Astrocyte (in vitro differentiated cells and primary cell): ENCODE measurements around the gene BTF3. TPM values are rescaled to one million over a fixed set of nuclear protein-coding genes. Genes with fewer than 3 reads are reported as not detected.
"Not testable (repeated sequence)": the region's sequence is repeated elsewhere in the genome, so short reads cannot be mapped to it uniquely, and the experiment has no call there.

Experiments used
- DNase-seq: peaks from one replicate; pipeline ENCODE4 v3.0.0-alpha.2; 2010; ENCODE audit warnings: low read depth
- FAIRE-seq: peaks from 2 replicates; lab custom pipeline; 2011; peaks lifted over from hg19 to GRCh38; lab: Jason Lieb, UNC
- H2AFZ ChIP-seq: 2 replicates; pipeline ENCODE4 v1.6.0; 2012; ENCODE audit warnings: low read depth, low read length, inconsistent platforms
- H3K27ac ChIP-seq: 2 replicates; pipeline ENCODE4 v1.5.1; 2011; ENCODE audit warnings: low read depth, low read length, inconsistent platforms
- H3K27me3 ChIP-seq: 2 replicates; pipeline ENCODE4 v1.6.0; 2011; ENCODE audit warnings: low read length, inconsistent platforms; ENCODE audit not compliant: insufficient read depth
- H3K36me3 ChIP-seq: 2 replicates; pipeline ENCODE4 v1.5.1; 2011; ENCODE audit warnings: low read length, inconsistent platforms; ENCODE audit not compliant: insufficient read depth
- H3K4me1 ChIP-seq: 2 replicates; pipeline ENCODE4 v1.5.1; 2011; ENCODE audit warnings: low read length, inconsistent platforms; ENCODE audit not compliant: insufficient read depth
- H3K4me2 ChIP-seq: 2 replicates; pipeline ENCODE4 v1.6.0; 2012; ENCODE audit warnings: low read length, inconsistent platforms
- H3K4me3 ChIP-seq: 2 replicates; pipeline ENCODE4 v1.5.1; 2011; ENCODE audit warnings: low read depth, mild to moderate bottlenecking, low read length, inconsistent platforms; ENCODE audit not compliant: insufficient read depth
- H3K79me2 ChIP-seq: 2 replicates; pipeline ENCODE4 v1.6.0; 2012; ENCODE audit warnings: mild to moderate bottlenecking, low read length, inconsistent platforms; ENCODE audit not compliant: insufficient read depth
- H3K9ac ChIP-seq: 2 replicates; pipeline ENCODE4 v1.6.0; 2012; ENCODE audit warnings: mild to moderate bottlenecking, low read length, inconsistent platforms
- H3K9me3 ChIP-seq: 2 replicates; pipeline ENCODE4 v1.5.1; 2012; ENCODE audit warnings: low read depth, mild to moderate bottlenecking, low read length, inconsistent platforms; ENCODE audit not compliant: insufficient read depth
- H4K20me1 ChIP-seq: 2 replicates; pipeline ENCODE4 v1.6.0; 2012; ENCODE audit warnings: low read length, inconsistent platforms; ENCODE audit not compliant: insufficient read depth
- H3K27ac Mint-ChIP-seq: one replicate; pipeline ENCODE4 v1.8.0; 2021; ENCODE audit warnings: mild to moderate bottlenecking, mixed read lengths; ENCODE audit not compliant: unreplicated experiment
- H3K27me3 Mint-ChIP-seq: one replicate; pipeline ENCODE4 v1.8.0; 2021; ENCODE audit warnings: low read depth, mixed read lengths; ENCODE audit not compliant: unreplicated experiment
- H3K36me3 Mint-ChIP-seq: one replicate; pipeline ENCODE4 v1.8.0; 2021; ENCODE audit warnings: low read depth, mixed read lengths; ENCODE audit not compliant: unreplicated experiment
- H3K4me1 Mint-ChIP-seq: one replicate; pipeline ENCODE4 v1.8.0; 2021; ENCODE audit warnings: low read depth, mixed read lengths; ENCODE audit not compliant: unreplicated experiment
- H3K4me3 Mint-ChIP-seq: one replicate; pipeline ENCODE4 v1.8.0; 2021; ENCODE audit warnings: mild to moderate bottlenecking, moderate library complexity, mixed read lengths; ENCODE audit not compliant: unreplicated experiment
- H3K9me3 Mint-ChIP-seq: one replicate; pipeline ENCODE4 v1.8.0; 2021; ENCODE audit warnings: mild to moderate bottlenecking, mixed read lengths; ENCODE audit not compliant: unreplicated experiment
- CTCF ChIP-seq: IDR thresholded peaks from 2 replicates; pipeline ENCODE4 v1.5.1; 2011; ENCODE audit warnings: low read depth, mild to moderate bottlenecking, inconsistent platforms, low read length, moderate library complexity; ENCODE audit not compliant: insufficient read depth
- EZH2 ChIP-seq: IDR thresholded peaks from 2 replicates; pipeline ENCODE4 v1.6.1; 2012; ENCODE audit warnings: mild to moderate bottlenecking, low read length, inconsistent platforms; ENCODE audit not compliant: insufficient read depth
- total RNA-seq: library from RNA; stranded (reverse); gene quantifications from 2 replicates; pipeline ENCODE4 v1.2.1, GENCODE V29; 2021

BTF3 gene
- total RNA-seq, 1 donor from 2014 or later = 524 TPM

- no peaks in the 10 kb centered on the region for H3K27me3 ChIP-seq
- DNase-seq = no peak
- H3K79me2 ChIP-seq = no peaks in the 10 kb centered on the region
- peaks cover 2% of the 10 kb centered on the region for H3K36me3 Mint-ChIP-seq
- peaks cover 6% of the 10 kb centered on the region for H3K4me1 ChIP-seq
- no peak for TF ChIP-seq EZH2
- no peak for TF ChIP-seq CTCF
- H3K27ac ChIP-seq = no peak overlapping the region
- H3K4me3 Mint-ChIP-seq = no peak overlapping the region
- H3K9me3 Mint-ChIP-seq = peaks cover 2% of the 10 kb centered on the region
- no peaks in the 10 kb centered on the region for H3K9me3 ChIP-seq
- no peak overlapping the region for H3K4me3 ChIP-seq
- no peaks in the 10 kb centered on the region for H3K36me3 ChIP-seq
- no peaks in the 10 kb centered on the region for H3K27me3 Mint-ChIP-seq
- no peak overlapping the region for H3K9ac ChIP-seq
- no peaks in the 10 kb centered on the region for H4K20me1 ChIP-seq
- H3K27ac Mint-ChIP-seq = no peak overlapping the region
- no peak for FAIRE-seq
- H3K4me1 Mint-ChIP-seq = peaks cover 18% of the 10 kb centered on the region
- no peak overlapping the region for H2AFZ ChIP-seq
- H3K4me2 ChIP-seq = no peak overlapping the region
Measured at GRCh38 chr5:73460133-73460532, 38.1 kb upstream of the BTF3 start.

GRCh38 chr5:73464016-73464745, 34.1 kb upstream of the BTF3 start:
- H3K4me1 ChIP-seq = peaks cover 6% of the 10 kb centered on the region
- H3K9ac ChIP-seq = no peak overlapping the region
- Mint-ChIP-seq H3K36me3 (peaks cover 2% of the 10 kb centered on the region), H3K4me1 (peaks cover 18% of the 10 kb centered on the region), H3K9me3 (no peaks in the 10 kb centered on the region), H3K27ac (no peak overlapping the region), H3K4me3 (no peak overlapping the region), H3K27me3 (no peaks in the 10 kb centered on the region)
- no peaks in the 10 kb centered on the region for H3K27me3 ChIP-seq
- no peaks in the 10 kb centered on the region for H3K9me3 ChIP-seq
- H3K4me2 ChIP-seq = no peak overlapping the region
- H3K4me3 ChIP-seq = no peak overlapping the region
- H4K20me1 ChIP-seq = no peaks in the 10 kb centered on the region
- TF ChIP-seq CTCF = no peak
- no peak for FAIRE-seq
- H2AFZ ChIP-seq = peak overlapping the region; percentile 21
- H3K27ac ChIP-seq = no peak overlapping the region
- DNase-seq = peak; percentile 81
- H3K36me3 ChIP-seq = no peaks in the 10 kb centered on the region
- H3K79me2 ChIP-seq = no peaks in the 10 kb centered on the region

- H3K9ac ChIP-seq, H3K4me1 ChIP-seq: not testable (repeated sequence)
Measured at GRCh38 chr5:73468638-73469037, 29.6 kb upstream of the BTF3 start.

More at GRCh38 chr5:73468638-73469037, 29.6 kb upstream of the BTF3 start:
- H3K36me3 ChIP-seq, H3K9me3 ChIP-seq, H3K27me3 ChIP-seq, H3K4me3 ChIP-seq, H3K27ac ChIP-seq, H4K20me1 ChIP-seq, H3K9me3 Mint-ChIP-seq, H3K79me2 ChIP-seq, H3K4me1 Mint-ChIP-seq, H2AFZ ChIP-seq, H3K27ac Mint-ChIP-seq, H3K4me2 ChIP-seq, H3K27me3 Mint-ChIP-seq, DNase-seq, FAIRE-seq, H3K36me3 Mint-ChIP-seq, H3K4me3 Mint-ChIP-seq: not testable (repeated sequence)
